Measurements from ENCODE around the gene LRRFIP1. TPM values are rescaled to one million over a fixed set of nuclear protein-coding genes. Genes with fewer than 3 reads are reported as not detected.

LRRFIP1 gene
- total RNA-seq, 1 experiment from 2014 or later, result 35.1 TPM

GRCh38 chr2:237704501-237705434 is 77.4 kb downstream of the LRRFIP1 start:
- DNase-seq (ENCODE audit: low read depth), result peak; percentile 76

GRCh38 chr2:237706257-237706656 is 78.9 kb downstream of the LRRFIP1 start:
- DNase-seq (ENCODE audit: low read depth), result no peak

GRCh38 chr2:237708065-237708398 is 80.6 kb downstream of the LRRFIP1 start:
- DNase-seq (ENCODE audit: low read depth), result no peak

GRCh38 chr2:237708491-237708890 is 81.1 kb downstream of the LRRFIP1 start:
- DNase-seq (ENCODE audit: low read depth), result no peak

- no peak for DNase-seq (ENCODE audit: low read depth)
Observed at GRCh38 chr2:237708961-237709360, 81.6 kb downstream of the LRRFIP1 start.

- DNase-seq (ENCODE audit: low read depth), result no peak
Observed at GRCh38 chr2:237711458-237712150, 84.2 kb downstream of the LRRFIP1 start.

GRCh38 chr2:237712477-237713377 is 85.3 kb downstream of the LRRFIP1 start:
- DNase-seq (ENCODE audit: low read depth), result no peak

- DNase-seq (ENCODE audit: low read depth), result no peak
Observed at GRCh38 chr2:237714690-237715458, 87.5 kb downstream of the LRRFIP1 start.

GRCh38 chr2:237715459-237715947 is 88.1 kb downstream of the LRRFIP1 start:
- no peak for DNase-seq (ENCODE audit: low read depth)

GRCh38 chr2:237716011-237716410 is 88.6 kb downstream of the LRRFIP1 start:
- no peak for DNase-seq (ENCODE audit: low read depth)

GRCh38 chr2:237717366-237718276 is 90.2 kb downstream of the LRRFIP1 start:
- DNase-seq (ENCODE audit: low read depth), result no peak

GRCh38 chr2:237718277-237718634 is 90.9 kb downstream of the LRRFIP1 start:
- no peak for DNase-seq (ENCODE audit: low read depth)

- no peak for DNase-seq (ENCODE audit: low read depth)
Observed at GRCh38 chr2:237720444-237720843, 93.1 kb downstream of the LRRFIP1 start.

- DNase-seq (ENCODE audit: low read depth), result no peak
Observed at GRCh38 chr2:237720957-237721356, 93.6 kb downstream of the LRRFIP1 start.

- no peak for DNase-seq (ENCODE audit: low read depth)
Observed at GRCh38 chr2:237721458-237721857, 94.1 kb downstream of the LRRFIP1 start.

- DNase-seq (ENCODE audit: low read depth), result no peak
Observed at GRCh38 chr2:237722616-237723015, 95.2 kb downstream of the LRRFIP1 start.

- no peak for DNase-seq (ENCODE audit: low read depth)
Observed at GRCh38 chr2:237723023-237723422, 95.6 kb downstream of the LRRFIP1 start.

- DNase-seq (ENCODE audit: low read depth), result peak; percentile 41
Observed at GRCh38 chr2:237723602-237724001, 96.2 kb downstream of the LRRFIP1 start.

GRCh38 chr2:237724811-237725478 is 97.6 kb downstream of the LRRFIP1 start:
- no peak for DNase-seq (ENCODE audit: low read depth)
